ENCODE results near the gene SCUBE1. TPM values are rescaled to one million over a fixed set of nuclear protein-coding genes. Genes with fewer than 3 reads are reported as not detected.

The SCUBE1 gene
- total RNA-seq: not detected
- not detected for polyA plus RNA-seq
- total RNA-seq: 0 to 0.34 (median 0.04) reads per million in 6 experiments

DNA sequence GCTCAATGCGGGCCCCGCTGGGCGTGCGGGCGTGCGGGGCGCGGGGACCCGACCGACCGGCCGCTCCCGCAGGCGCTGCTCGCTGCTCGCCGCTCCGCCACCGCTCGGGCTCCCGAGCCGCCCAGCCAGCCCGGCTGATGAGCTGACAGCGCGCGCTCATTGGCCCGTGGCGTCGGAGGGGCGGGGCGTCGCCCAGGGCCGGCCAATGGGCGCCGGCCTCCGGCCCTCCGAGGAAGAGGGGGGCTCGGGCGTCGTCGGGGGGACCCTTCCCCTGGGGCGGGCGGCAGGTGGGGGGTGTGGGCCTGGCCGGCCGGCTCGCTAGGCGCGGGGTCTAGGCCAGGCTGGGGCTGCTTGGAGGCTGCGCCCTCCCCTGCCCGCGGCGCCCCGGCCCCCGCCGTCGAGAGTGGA is at the start of gene SCUBE1:
TSS of gene SCUBE1 (minus strand) at position 111 of the 408 bp plus-strand sequence. CDS start 111 bp downstream, outside the sequence.
- H3K27me3 Mint-ChIP-seq: peaks cover 37 to 75% (median 50%) of the 10 kb centered on the region in 5 donors
- peaks cover 0 to 4% (median 0%) of the 10 kb centered on the region in 3 donors for H3K36me3 Mint-ChIP-seq
- peak within 1 kb of the TSS in 8 of 10 donors; percentile 36 to 76 (median 58) for H3K4me3 Mint-ChIP-seq
- ATAC-seq (peak; percentile 73 to 81), DNase-seq (peak in 7 of 10 donors; percentile 8 to 52 (median 19))
- H3K4me1 Mint-ChIP-seq: peaks cover 7 to 17% (median 14%) of the 10 kb centered on the region in 4 donors
- POLR2A ChIA-PET: no interaction called here
- H3K27ac Mint-ChIP-seq: no peak within 1 kb of the TSS
- no peaks in the 10 kb centered on the region for H3K9me3 Mint-ChIP-seq

DNA sequence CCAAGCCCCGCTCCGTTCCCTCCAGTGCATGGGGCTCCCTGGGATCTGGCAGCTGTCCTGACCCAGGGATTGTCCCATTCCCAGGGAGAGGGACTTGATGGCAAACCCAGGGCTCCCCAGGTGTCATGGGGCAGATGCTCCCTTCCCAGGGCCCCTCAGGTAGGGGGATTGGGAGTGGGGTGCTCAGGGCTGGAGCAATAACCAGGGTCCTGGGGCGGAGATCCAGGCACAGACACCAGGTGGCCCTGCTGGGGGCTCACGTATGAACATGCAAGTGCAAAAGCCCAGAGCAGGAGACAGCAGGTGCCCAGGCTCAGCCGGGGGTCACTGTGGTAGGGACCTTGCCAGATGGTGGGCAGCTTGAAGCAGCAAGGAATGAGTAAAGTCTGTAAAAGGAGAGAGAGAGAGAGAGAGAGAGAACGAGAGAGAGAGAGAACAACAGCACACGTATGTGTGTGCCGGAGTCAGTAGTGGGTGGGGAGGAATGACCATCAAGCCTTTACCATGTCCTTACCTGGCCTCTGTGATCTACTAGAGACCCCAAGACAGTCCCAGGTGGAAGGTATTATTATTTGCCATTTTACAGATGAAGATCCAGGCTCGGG is 49.3 kb upstream of the SCUBE1 start:
- ATAC-seq (no peak), DNase-seq (no peak)
- no peak overlapping the region for H3K27ac Mint-ChIP-seq
- no peaks in the 10 kb centered on the region for H3K36me3 Mint-ChIP-seq
- H3K9me3 Mint-ChIP-seq: no peaks in the 10 kb centered on the region
- H3K27me3 Mint-ChIP-seq: peaks cover 5 to 13% (median 7%) of the 10 kb centered on the region in 5 donors
- POLR2A ChIA-PET: no interaction called here
- H3K4me3 Mint-ChIP-seq: no peak overlapping the region
- H3K4me1 Mint-ChIP-seq: peaks cover 0 to 6% (median 3%) of the 10 kb centered on the region in 4 donors

GRCh38 chr22:43391306-43391705 is 48.1 kb upstream of the SCUBE1 start:
- ATAC-seq (no peak), DNase-seq (no peak)
- Mint-ChIP-seq H3K4me1 (peaks cover 0 to 7% (median 4%) of the 10 kb centered on the region in 4 donors), H3K27me3 (peaks cover 5 to 21% (median 14%) of the 10 kb centered on the region in 5 donors), H3K9me3 (no peaks in the 10 kb centered on the region), H3K4me3 (no peak overlapping the region), H3K27ac (peak overlapping the region in 1 of 10 donors; percentile 72), H3K36me3 (no peaks in the 10 kb centered on the region)
- POLR2A ChIA-PET: no interaction called here

- POLR2A ChIA-PET: no interaction called here
- no peak for DNase-seq
- Mint-ChIP-seq H3K36me3 (no peaks in the 10 kb centered on the region), H3K4me1 (peaks cover 2 to 8% (median 4%) of the 10 kb centered on the region in 4 donors), H3K27ac (no peak overlapping the region), H3K9me3 (no peaks in the 10 kb centered on the region), H3K27me3 (peaks cover 5 to 25% (median 16%) of the 10 kb centered on the region in 5 donors), H3K4me3 (no peak overlapping the region)
- ATAC-seq: no peak
Measured at GRCh38 chr22:43390872-43391271, 47.7 kb upstream of the SCUBE1 start.

DNA sequence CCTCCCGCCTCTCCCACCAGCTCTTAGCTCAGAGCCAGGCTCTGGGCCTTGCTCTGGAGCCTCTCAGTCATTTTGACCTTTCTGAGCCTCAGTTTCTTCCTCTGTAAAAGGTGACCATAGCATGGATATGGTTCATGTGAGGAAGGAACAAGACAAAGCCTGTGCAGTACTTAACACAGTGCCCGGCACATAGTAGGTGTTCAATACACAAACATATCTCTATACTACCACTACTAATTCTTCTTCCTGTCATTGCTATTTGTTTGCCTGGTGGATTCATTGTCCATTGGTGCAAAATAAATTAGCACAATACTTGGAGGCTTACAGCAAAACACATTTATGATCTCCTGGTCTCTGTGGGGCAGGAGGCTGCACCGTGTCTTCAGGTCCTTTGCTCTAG is 47.0 kb upstream of the SCUBE1 start:
- Mint-ChIP-seq H3K9me3 (no peaks in the 10 kb centered on the region), H3K4me1 (peaks cover 4 to 11% (median 6%) of the 10 kb centered on the region in 4 donors), H3K36me3 (no peaks in the 10 kb centered on the region), H3K27me3 (peaks cover 5 to 25% (median 16%) of the 10 kb centered on the region in 5 donors), H3K27ac (no peak overlapping the region), H3K4me3 (no peak overlapping the region)
- POLR2A ChIA-PET: no interaction called here
- DNase-seq (no peak), ATAC-seq (no peak)

DNA sequence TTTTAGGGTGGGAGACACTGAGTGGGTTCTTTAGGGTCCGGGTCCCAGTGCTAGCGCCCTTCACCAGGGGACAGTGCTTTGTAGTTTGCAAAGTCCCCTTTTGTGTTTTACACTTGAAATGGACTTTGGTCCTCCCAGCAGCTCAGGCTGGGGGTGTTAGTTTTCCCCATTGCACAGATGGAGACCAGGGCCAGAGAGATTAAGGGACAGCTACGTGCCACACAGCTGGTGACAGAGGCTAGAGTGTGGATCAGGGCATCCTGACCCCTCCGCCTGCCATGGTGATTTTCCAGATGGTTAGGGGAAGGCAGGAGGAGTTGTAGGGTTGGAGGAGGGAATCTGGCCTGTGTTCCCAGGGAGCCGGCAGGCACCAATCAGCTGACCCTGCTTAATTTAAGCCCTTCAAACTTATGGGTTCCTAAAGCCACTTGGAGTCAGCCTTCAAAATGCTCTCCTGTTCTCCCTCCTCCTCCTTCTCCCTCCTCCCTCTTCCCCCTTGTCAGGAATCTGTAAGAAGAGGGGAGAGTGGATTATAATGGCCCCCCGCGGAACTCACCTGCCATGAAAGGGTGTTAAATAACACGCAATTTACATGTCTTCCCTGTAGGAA is 46.2 kb upstream of the SCUBE1 start:
- no peaks in the 10 kb centered on the region for H3K36me3 Mint-ChIP-seq
- peaks cover 5 to 25% (median 20%) of the 10 kb centered on the region in 5 donors for H3K27me3 Mint-ChIP-seq
- ATAC-seq: no peak
- peaks cover 4 to 11% (median 6%) of the 10 kb centered on the region in 4 donors for H3K4me1 Mint-ChIP-seq
- no peak for DNase-seq
- no peaks in the 10 kb centered on the region for H3K9me3 Mint-ChIP-seq
- POLR2A ChIA-PET: no interaction called here
- H3K4me3 Mint-ChIP-seq: no peak overlapping the region
- H3K27ac Mint-ChIP-seq: no peak overlapping the region

GRCh38 chr22:43388420-43388851 is 45.3 kb upstream of the SCUBE1 start:
- DNase-seq (peak; percentile 40 to 84 (median 68)), ATAC-seq (peak; percentile 73 to 79)
- POLR2A ChIA-PET: no interaction called here
- Mint-ChIP-seq H3K36me3 (no peaks in the 10 kb centered on the region), H3K27ac (no peak overlapping the region), H3K4me3 (no peak overlapping the region), H3K9me3 (no peaks in the 10 kb centered on the region), H3K4me1 (peaks cover 4 to 11% (median 6%) of the 10 kb centered on the region in 4 donors), H3K27me3 (peaks cover 3 to 25% (median 20%) of the 10 kb centered on the region in 5 donors)

- POLR2A ChIA-PET: no interaction called here
- peaks cover 3 to 25% (median 20%) of the 10 kb centered on the region in 5 donors for H3K27me3 Mint-ChIP-seq
- H3K4me3 Mint-ChIP-seq: no peak overlapping the region
- no peaks in the 10 kb centered on the region for H3K36me3 Mint-ChIP-seq
- peaks cover 4 to 11% (median 6%) of the 10 kb centered on the region in 4 donors for H3K4me1 Mint-ChIP-seq
- ATAC-seq (no peak), DNase-seq (no peak)
- no peaks in the 10 kb centered on the region for H3K9me3 Mint-ChIP-seq
- H3K27ac Mint-ChIP-seq: no peak overlapping the region
Measured at GRCh38 chr22:43387815-43388214, 44.6 kb upstream of the SCUBE1 start.

DNA sequence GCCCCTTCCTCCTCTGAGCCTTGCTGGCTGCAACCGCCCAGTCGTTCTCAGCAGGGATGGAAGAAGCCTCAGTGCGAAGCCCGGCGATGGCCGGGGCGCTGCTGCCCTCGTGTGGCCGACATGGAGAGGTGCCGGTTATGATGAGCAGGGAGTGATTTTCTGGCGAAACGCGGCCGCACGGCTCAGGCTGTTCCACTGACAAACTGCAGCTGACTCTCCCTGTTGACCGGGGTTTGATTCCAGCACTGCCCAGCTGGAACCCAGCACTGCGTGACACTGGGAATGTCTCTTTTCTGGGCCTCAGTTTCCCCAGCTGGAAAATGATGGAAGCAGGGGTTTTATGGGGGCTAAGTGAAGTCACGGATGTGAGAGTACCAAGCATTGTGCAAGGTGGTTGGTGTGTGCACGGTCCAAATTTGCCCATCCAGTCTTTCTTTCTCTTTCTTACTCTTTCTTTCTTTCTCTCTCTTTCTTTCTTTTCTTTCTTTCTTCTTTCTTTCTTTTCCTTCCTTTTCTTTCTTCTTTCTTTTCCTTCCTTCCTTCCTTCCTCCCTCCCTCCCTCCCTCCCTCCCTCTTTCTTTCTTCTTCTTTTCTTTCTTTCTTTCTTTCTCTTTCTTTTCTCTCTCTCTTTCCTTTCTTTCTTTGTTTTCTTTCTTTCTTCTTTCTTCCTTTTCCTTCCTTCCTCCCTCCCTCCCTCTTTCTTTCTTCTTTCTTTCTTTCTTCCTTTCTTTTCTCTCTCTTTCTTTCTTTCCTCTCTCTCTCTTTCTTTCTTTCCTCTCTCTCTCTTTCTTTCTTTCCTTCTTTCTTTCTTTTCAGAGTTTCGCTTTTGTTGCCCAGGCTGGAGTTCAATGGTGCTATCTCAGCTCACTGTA is 42.8 kb upstream of the SCUBE1 start:
- POLR2A ChIA-PET: no interaction called here

GRCh38 chr22:43384863-43385262 is 41.7 kb upstream of the SCUBE1 start:
- DNase-seq (no peak), ATAC-seq (no peak)
- H3K9me3 Mint-ChIP-seq: no peaks in the 10 kb centered on the region
- H3K27me3 Mint-ChIP-seq: peaks cover 3 to 31% (median 20%) of the 10 kb centered on the region in 5 donors
- peaks cover 4 to 17% (median 11%) of the 10 kb centered on the region in 4 donors for H3K4me1 Mint-ChIP-seq
- no peaks in the 10 kb centered on the region for H3K36me3 Mint-ChIP-seq
- POLR2A ChIA-PET: no interaction called here
- H3K4me3 Mint-ChIP-seq: no peak overlapping the region
- no peak overlapping the region for H3K27ac Mint-ChIP-seq

More for the DNA sequence above, 42.8 kb upstream of the SCUBE1 start:
- no peaks in the 10 kb centered on the region for H3K36me3 Mint-ChIP-seq
- peaks cover 3 to 26% (median 20%) of the 10 kb centered on the region in 5 donors for H3K27me3 Mint-ChIP-seq
- DNase-seq: peak; percentile 30 to 81 (median 66)
- H3K27ac Mint-ChIP-seq: peak overlapping the region in 2 of 10 donors; percentile 48 to 51
- peaks cover 4 to 17% (median 11%) of the 10 kb centered on the region in 4 donors for H3K4me1 Mint-ChIP-seq
- peak overlapping the region in 4 of 10 donors; percentile 9 to 67 (median 34) for H3K4me3 Mint-ChIP-seq
- peak; percentile 86 to 95 for ATAC-seq
- no peaks in the 10 kb centered on the region for H3K9me3 Mint-ChIP-seq

- no peak overlapping the region for H3K4me3 Mint-ChIP-seq
- peaks cover 9 to 46% (median 26%) of the 10 kb centered on the region in 5 donors for H3K27me3 Mint-ChIP-seq
- peak overlapping the region in 2 of 10 donors; percentile 20 to 56 for H3K27ac Mint-ChIP-seq
- H3K36me3 Mint-ChIP-seq: no peaks in the 10 kb centered on the region
- POLR2A ChIA-PET: no interaction called here
- DNase-seq (no peak), ATAC-seq (peak in 1 of 2 donors; percentile 45)
- peaks cover 0 to under 1% (median 0%) of the 10 kb centered on the region in 9 donors for H3K9me3 Mint-ChIP-seq
- peaks cover 6 to 37% (median 21%) of the 10 kb centered on the region in 4 donors for H3K4me1 Mint-ChIP-seq
Measured at GRCh38 chr22:43381693-43382092, 38.5 kb upstream of the SCUBE1 start.

GRCh38 chr22:43377896-43378704 is 34.9 kb upstream of the SCUBE1 start:
- H3K27me3 Mint-ChIP-seq: peaks cover 24 to 66% (median 39%) of the 10 kb centered on the region in 5 donors
- POLR2A ChIA-PET: no interaction called here
- H3K36me3 Mint-ChIP-seq: peaks cover 0 to 7% (median 6%) of the 10 kb centered on the region in 3 donors
- H3K4me3 Mint-ChIP-seq: peak overlapping the region in 1 of 10 donors; percentile 2
- no peak for ATAC-seq
- H3K4me1 Mint-ChIP-seq: peaks cover 4 to 33% (median 22%) of the 10 kb centered on the region in 4 donors
- no peak for DNase-seq
- peaks cover 0 to 18% (median 10%) of the 10 kb centered on the region in 9 donors for H3K9me3 Mint-ChIP-seq
- H3K27ac Mint-ChIP-seq: peak overlapping the region in 2 of 10 donors; percentile 26 to 47

Measured in naive thymus-derived CD8-positive, alpha-beta T cell (primary cell).